NCI-H1105 treated with DMSO at 0.1 percent for 48 hours (cell line): Measurements from ENCODE around the gene HOXB3.

Source experiments
- DNase-seq: peaks from one replicate; lab custom pipeline; 2025; lab: John Stamatoyannopoulos, UW

HOXB3 gene

DNA sequence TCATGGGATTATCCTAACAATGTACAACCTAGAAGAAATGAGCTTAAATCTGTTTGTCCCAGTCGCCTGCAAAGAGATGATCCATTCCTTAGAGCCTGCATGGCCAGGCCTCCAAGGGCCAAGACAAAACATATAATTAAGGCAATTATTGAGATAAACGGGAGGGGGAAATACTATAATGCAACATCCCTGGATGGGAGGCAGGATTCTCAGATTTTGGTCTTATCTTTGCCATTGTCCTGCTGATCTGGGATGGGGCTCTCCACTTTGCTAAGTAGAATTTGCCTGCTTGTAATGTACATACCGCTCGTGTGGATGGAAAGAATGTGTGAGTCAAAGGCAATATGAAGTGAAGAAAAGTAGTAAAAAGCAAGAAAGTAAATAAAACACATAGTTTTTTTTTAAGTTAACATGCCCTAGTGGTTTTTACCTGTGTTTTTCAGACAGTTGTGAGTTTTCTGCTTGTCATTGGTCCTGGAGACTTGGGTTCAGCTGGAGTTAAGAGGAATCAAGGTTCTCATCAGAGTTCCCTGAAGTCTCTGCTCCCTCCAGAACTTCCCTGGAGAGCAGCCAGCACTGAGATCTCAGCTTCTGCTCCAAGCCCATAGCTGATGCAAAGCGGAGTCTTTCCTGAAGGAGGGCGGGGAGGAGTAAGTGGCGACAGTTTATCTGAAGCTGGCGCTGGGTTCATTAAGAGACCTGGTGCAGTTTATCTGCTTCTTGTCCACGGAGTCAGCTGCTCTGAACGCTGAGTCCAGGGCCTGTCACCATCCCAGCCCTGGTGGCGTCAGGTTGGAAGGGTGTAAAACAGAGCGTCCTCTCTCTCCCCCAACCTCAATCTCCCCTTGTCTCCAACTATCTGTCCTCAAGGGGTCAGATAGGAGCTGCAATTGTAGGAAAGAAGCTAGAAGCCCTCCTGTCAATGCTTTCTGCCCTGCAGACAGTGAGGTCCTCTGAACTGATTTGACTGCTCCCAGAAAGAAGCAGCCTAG is 89.3 kb downstream of the HOXB3 start:
- no peak for DNase-seq

DNA sequence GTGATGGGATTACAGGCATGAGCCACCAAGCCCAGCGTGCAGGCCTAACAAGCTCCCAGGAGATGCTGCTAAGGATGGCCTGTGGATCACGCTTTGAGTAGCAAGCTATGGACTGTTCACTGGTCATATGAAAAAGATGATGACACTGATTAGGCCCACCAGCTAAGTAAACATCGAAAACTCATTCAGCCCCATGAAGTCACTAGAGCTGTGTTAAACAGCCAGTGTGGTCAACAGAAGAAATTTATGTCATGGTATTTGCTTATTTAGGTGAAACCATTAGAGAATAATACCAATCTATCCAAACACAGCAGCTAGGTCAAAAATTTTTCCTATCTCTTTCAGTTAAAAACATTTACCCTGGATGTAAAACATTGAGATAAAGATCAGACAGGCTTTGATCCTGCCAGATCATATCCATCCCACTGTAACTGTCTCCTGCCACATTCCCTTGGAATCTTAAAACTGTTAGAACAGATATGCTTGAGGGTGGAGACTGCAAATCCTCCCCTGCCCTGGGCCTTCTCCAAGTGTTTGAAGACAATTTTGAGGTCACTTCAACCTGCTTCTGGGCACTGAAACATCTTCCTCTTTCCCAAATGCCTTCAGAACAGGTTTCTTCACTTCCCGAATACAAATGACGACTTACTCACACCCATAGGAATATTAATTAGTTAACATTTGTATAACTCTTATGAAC is 90.2 kb downstream of the HOXB3 start:
- DNase-seq, result no peak

DNA sequence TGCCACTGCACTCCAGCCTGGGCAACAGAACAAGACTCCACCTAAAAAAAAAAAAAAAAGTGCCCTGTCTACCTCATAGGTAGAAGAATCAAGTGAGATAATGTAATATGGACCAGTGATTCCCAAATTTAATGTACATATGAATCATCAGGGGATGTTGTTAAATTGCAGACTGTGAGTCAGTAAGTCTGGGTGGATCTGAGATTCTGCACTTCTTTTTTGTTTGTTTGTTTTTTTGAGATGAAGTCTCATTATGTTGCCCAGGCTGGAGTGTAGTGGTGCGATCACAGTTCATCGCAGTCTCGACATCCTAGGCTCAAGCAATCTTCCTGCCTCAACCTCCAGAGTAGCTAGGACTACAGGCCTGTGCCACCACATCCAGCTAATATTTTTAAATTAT is 90.8 kb downstream of the HOXB3 start:
- no peak for DNase-seq
